ENCODE measurements around the gene R3HCC1L. TPM values are rescaled to one million over a fixed set of nuclear protein-coding genes. Genes with fewer than 3 reads are reported as not detected.

R3HCC1L gene
- total RNA-seq, 1 donor from 2014 or later: 11.3 TPM

DNA sequence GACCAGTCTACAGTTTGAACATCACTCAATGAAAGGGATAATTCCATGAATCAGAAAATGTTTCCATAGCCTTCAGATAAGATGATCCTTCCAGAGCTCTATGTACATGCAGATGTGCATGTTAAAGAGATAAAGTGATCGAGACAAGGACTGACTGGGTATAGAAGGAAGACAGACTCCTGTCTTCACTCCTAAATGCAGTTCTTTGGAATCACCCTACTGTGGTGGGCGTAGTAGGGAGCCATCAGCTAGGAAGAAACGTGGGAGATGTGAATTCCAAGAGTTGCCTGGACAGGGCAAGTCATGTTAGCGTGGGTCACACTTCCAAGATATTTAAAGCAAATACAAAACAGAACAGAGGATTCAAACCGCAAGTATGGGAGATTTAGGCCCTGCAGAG is 109.7 kb downstream of the R3HCC1L start:
- no peaks in the 10 kb centered on the region for H3K27me3 Mint-ChIP-seq (ENCODE audit: unreplicated experiment)

DNA sequence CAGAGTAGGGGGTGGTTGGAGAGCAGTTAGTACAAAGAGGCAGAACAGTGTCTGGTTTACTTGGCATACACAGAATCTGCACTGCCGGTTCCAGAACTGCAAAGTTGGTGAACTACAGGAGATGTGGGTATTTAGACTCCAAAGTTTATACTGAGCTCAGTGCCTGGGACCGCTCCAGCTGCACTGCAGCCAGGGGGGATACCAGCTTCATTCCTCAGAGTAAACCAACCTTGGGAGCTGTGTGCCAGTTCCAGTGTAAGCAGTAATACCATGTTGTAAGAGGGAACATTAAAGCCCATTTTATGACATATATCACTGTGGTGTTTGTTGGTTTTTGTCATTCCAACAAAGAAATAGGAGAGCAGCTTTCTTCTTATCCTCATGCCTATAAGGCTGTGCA is 110.1 kb downstream of the R3HCC1L start:
- TF ChIP-seq, protein P1, sequence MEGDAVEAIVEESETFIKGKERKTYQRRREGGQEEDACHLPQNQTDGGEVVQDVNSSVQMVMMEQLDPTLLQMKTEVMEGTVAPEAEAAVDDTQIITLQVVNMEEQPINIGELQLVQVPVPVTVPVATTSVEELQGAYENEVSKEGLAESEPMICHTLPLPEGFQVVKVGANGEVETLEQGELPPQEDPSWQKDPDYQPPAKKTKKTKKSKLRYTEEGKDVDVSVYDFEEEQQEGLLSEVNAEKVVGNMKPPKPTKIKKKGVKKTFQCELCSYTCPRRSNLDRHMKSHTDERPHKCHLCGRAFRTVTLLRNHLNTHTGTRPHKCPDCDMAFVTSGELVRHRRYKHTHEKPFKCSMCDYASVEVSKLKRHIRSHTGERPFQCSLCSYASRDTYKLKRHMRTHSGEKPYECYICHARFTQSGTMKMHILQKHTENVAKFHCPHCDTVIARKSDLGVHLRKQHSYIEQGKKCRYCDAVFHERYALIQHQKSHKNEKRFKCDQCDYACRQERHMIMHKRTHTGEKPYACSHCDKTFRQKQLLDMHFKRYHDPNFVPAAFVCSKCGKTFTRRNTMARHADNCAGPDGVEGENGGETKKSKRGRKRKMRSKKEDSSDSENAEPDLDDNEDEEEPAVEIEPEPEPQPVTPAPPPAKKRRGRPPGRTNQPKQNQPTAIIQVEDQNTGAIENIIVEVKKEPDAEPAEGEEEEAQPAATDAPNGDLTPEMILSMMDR (IDR thresholded peaks at IDR 0.05): no peak
- Mint-ChIP-seq H3K27me3 (ENCODE audit: unreplicated experiment) (no peaks in the 10 kb centered on the region), H3K27ac (ENCODE audit: unreplicated experiment) (no peak overlapping the region), H3K4me3 (ENCODE audit: unreplicated experiment) (no peak overlapping the region), H3K36me3 (ENCODE audit: unreplicated experiment) (peaks cover 20% of the 10 kb centered on the region), H3K4me1 (ENCODE audit: unreplicated experiment) (peaks cover 5% of the 10 kb centered on the region), H3K9me3 (ENCODE audit: unreplicated experiment) (no peaks in the 10 kb centered on the region)
- DNase-seq (ENCODE audit: extremely low spot score, unreplicated experiment): no peak

More for the DNA sequence above, 109.7 kb downstream of the R3HCC1L start:
- TF ChIP-seq, protein P1 (IDR thresholded peaks at IDR 0.05): no peak
- H3K4me1 Mint-ChIP-seq (ENCODE audit: unreplicated experiment): peaks cover 5% of the 10 kb centered on the region
- no peaks in the 10 kb centered on the region for H3K9me3 Mint-ChIP-seq (ENCODE audit: unreplicated experiment)
- H3K36me3 Mint-ChIP-seq (ENCODE audit: unreplicated experiment): peaks cover 22% of the 10 kb centered on the region
- no peak overlapping the region for H3K4me3 Mint-ChIP-seq (ENCODE audit: unreplicated experiment)
- no peak for DNase-seq (ENCODE audit: extremely low spot score, unreplicated experiment)
- no peak overlapping the region for H3K27ac Mint-ChIP-seq (ENCODE audit: unreplicated experiment)

DNA sequence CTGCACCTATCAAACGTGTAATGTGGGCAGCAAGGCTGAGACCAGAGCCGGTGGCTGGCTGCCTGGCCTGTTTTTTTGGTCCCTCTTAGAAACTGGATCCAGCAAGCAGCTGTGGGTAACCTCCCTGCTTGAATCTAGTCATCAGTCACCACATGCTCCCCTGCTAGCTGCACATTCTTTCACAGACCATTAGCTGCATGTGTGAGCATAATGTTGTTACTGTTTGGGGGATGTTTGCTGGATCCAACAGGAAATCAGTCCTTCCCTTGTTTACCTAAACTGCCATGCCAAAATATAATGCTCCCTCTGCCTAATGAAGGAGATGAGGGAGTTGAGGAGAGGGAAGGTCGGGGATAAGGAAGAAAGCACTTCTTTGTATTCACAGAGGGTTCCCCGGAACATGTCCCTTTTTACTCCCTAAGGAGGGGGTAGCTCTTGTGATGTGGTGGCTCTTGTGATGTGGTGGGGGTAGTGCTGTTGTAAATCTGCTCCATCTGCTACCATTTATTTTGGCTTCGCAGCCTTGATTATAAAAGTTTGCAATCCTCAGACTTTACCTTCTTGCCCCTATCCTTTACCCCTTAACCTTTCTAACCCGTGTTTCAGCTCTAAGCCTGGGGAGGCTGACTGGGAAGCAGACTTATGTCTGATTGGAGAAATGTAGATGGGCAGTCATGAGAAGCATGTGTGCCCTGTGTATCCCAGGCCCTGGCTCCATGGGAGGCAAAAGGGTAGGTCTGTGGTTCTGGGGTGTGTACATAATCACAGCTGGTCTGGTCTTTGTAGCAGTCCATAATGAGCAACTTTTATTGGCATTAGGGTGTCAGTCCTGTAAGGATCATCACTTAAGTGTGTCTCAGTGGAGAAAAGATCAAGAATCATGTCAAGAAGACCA is 112.7 kb downstream of the R3HCC1L start:
- TF ChIP-seq, protein P1 (IDR thresholded peaks at IDR 0.05): no peak
- no peak for DNase-seq (ENCODE audit: extremely low spot score, unreplicated experiment)
- H3K4me1 Mint-ChIP-seq (ENCODE audit: unreplicated experiment): peaks cover 5% of the 10 kb centered on the region
- peaks cover 23% of the 10 kb centered on the region for H3K36me3 Mint-ChIP-seq (ENCODE audit: unreplicated experiment)
- H3K27me3 Mint-ChIP-seq (ENCODE audit: unreplicated experiment): no peaks in the 10 kb centered on the region
- H3K27ac Mint-ChIP-seq (ENCODE audit: unreplicated experiment): no peak overlapping the region
- H3K4me3 Mint-ChIP-seq (ENCODE audit: unreplicated experiment): no peak overlapping the region
- H3K9me3 Mint-ChIP-seq (ENCODE audit: unreplicated experiment): no peaks in the 10 kb centered on the region

DNA sequence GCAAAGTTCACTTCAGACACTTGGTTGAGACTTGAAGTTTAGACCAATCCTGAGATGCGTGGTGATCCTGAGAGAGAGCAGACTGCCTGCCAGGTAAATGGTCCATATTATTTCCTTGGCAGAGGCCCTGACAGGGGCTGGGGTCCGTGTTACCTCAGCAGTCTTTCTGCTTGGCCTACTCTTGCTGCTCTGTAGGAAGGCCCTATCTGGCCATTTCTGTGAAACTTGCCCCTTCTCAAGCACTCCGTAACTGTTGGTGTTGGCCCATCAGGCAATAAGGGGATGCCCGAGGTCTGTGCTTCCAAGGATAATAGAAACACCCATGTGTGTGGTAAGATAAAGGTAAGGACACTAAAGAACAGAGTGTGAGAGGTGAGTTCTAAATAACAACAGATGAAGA is 113.6 kb downstream of the R3HCC1L start:
- H3K9me3 Mint-ChIP-seq (ENCODE audit: unreplicated experiment): no peaks in the 10 kb centered on the region
- no peaks in the 10 kb centered on the region for H3K27me3 Mint-ChIP-seq (ENCODE audit: unreplicated experiment)
- H3K36me3 Mint-ChIP-seq (ENCODE audit: unreplicated experiment): peaks cover 23% of the 10 kb centered on the region
- no peak overlapping the region for H3K4me3 Mint-ChIP-seq (ENCODE audit: unreplicated experiment)
- TF ChIP-seq, protein P1 (IDR thresholded peaks at IDR 0.05): no peak
- no peak overlapping the region for H3K27ac Mint-ChIP-seq (ENCODE audit: unreplicated experiment)
- peaks cover 5% of the 10 kb centered on the region for H3K4me1 Mint-ChIP-seq (ENCODE audit: unreplicated experiment)
- peak; percentile 65 for DNase-seq (ENCODE audit: extremely low spot score, unreplicated experiment)

DNA sequence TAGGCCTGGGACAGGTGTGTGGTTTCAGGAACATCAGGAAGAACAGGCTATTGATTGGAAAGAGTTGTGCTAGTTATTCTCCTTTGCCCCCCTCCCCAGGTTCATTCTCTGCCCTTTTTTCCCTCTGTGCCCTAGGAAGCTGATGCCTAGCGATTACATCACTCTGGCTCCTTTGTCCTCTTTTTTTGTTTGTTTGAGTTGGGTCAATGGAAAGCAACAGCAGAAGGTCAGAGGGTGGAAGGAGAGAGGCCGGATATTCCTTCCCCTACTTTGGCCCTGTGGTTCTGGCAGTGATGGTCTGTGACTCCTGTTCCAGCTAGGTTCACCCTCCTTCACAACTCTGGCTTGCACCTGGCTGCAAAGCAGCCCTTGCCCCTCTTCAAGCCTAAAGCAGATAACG is 114.7 kb downstream of the R3HCC1L start:
- Mint-ChIP-seq H3K4me3 (ENCODE audit: unreplicated experiment) (no peak overlapping the region), H3K27ac (ENCODE audit: unreplicated experiment) (no peak overlapping the region), H3K36me3 (ENCODE audit: unreplicated experiment) (peaks cover 19% of the 10 kb centered on the region), H3K4me1 (ENCODE audit: unreplicated experiment) (peaks cover 5% of the 10 kb centered on the region), H3K27me3 (ENCODE audit: unreplicated experiment) (no peaks in the 10 kb centered on the region), H3K9me3 (ENCODE audit: unreplicated experiment) (no peaks in the 10 kb centered on the region)
- TF ChIP-seq, protein P1 (IDR thresholded peaks at IDR 0.05): no peak
- no peak for DNase-seq (ENCODE audit: extremely low spot score, unreplicated experiment)
